GM19463 (cell line): ENCODE data around the gene MLLT10.

ENCODE experiments used
- ATAC-seq: cut with Tn5 transposase; IDR thresholded peaks from one replicate; pipeline ENCODE4 v1.9.1; 2021; ENCODE audit warnings: mild to moderate bottlenecking, moderate library complexity; ENCODE audit not compliant: unreplicated experiment

MLLT10 gene

GRCh38 chr10:21501091-21501490 is 32.9 kb upstream of the MLLT10 start:
- ATAC-seq, result no peak

GRCh38 chr10:21501731-21502347 is 32.2 kb upstream of the MLLT10 start:
- ATAC-seq, result no peak

- no peak for ATAC-seq
Observed at GRCh38 chr10:21502348-21502740, 31.7 kb upstream of the MLLT10 start.

GRCh38 chr10:21503542-21503941 is 30.5 kb upstream of the MLLT10 start:
- no peak for ATAC-seq

GRCh38 chr10:21505711-21506278 is 28.2 kb upstream of the MLLT10 start:
- no peak for ATAC-seq

- no peak for ATAC-seq
Observed at GRCh38 chr10:21506351-21506750, 27.7 kb upstream of the MLLT10 start.

GRCh38 chr10:21507150-21507549 is 26.9 kb upstream of the MLLT10 start:
- no peak for ATAC-seq

- no peak for ATAC-seq
Observed at GRCh38 chr10:21508706-21509331, 25.2 kb upstream of the MLLT10 start.

GRCh38 chr10:21509341-21510240 is 24.4 kb upstream of the MLLT10 start:
- no peak for ATAC-seq

- no peak for ATAC-seq
Observed at GRCh38 chr10:21510241-21511094, 23.6 kb upstream of the MLLT10 start.

- ATAC-seq, result no peak
Observed at GRCh38 chr10:21511095-21511570, 22.9 kb upstream of the MLLT10 start.

GRCh38 chr10:21511946-21512572 is 22.0 kb upstream of the MLLT10 start:
- ATAC-seq, result no peak

- no peak for ATAC-seq
Observed at GRCh38 chr10:21512573-21513404, 21.2 kb upstream of the MLLT10 start.

- no peak for ATAC-seq
Observed at GRCh38 chr10:21513405-21513788, 20.6 kb upstream of the MLLT10 start.

- no peak for ATAC-seq
Observed at GRCh38 chr10:21514129-21514817, 19.8 kb upstream of the MLLT10 start.

- ATAC-seq, result no peak
Observed at GRCh38 chr10:21514818-21515351, 19.1 kb upstream of the MLLT10 start.

GRCh38 chr10:21515361-21516241 is 18.4 kb upstream of the MLLT10 start:
- no peak for ATAC-seq
